Measurements from ENCODE around the gene SPATS2.

- TF ChIP-seq CTCF (IDR thresholded peaks at IDR 0.05; ENCODE audit: insufficient read depth, low read length, poor library complexity, severe bottlenecking) (no peak), EZH2phosphoT487 (conservative IDR thresholded peaks at IDR 0.05; ENCODE audit: low read length) (no peak)
These were observed 18.5 kb upstream of the SPATS2 start for GRCh38 chr12:49348781-49349180.

All from SU-DHL-6 (cell line).